Stomach smooth muscle (tissue), 2 donors: ENCODE data around the gene MLC1.
"Not testable (repeated sequence)": the region's sequence is repeated elsewhere in the genome, so short reads cannot be mapped to it uniquely, and the experiment has no call there.

Source experiments
- H3K27ac ChIP-seq: one replicate; pipeline ENCODE4 v1.7.0; 2013; ENCODE audit warnings: mild to moderate bottlenecking, low read length, inconsistent platforms
- H3K27me3 ChIP-seq, 2 donors: one replicate each; pipeline ENCODE4 v1.7.0; 2013; ENCODE audit warnings: low read length in 2 of 2; ENCODE audit not compliant: insufficient read depth in 2 of 2, control insufficient read depth in 1 of 2
- H3K36me3 ChIP-seq, 2 donors: one replicate each; pipeline ENCODE4 v1.7.0; 2013; ENCODE audit warnings: low read length in 2 of 2; ENCODE audit not compliant: control insufficient read depth in 2 of 2, insufficient read depth in 2 of 2
- H3K4me1 ChIP-seq: one replicate; pipeline ENCODE4 v1.7.0; 2013; ENCODE audit warnings: low read length; ENCODE audit not compliant: control insufficient read depth, insufficient read depth
- H3K4me3 ChIP-seq, 2 donors: one replicate each; pipeline ENCODE4 v1.7.0; 2013; ENCODE audit warnings: low read length in 2 of 2
- H3K9ac ChIP-seq, 2 donors: one replicate each; pipeline ENCODE4 v1.7.0; 2013; ENCODE audit warnings: low read length in 2 of 2, mild to moderate bottlenecking in 1 of 2
- H3K9me3 ChIP-seq, 2 donors: one replicate each; pipeline ENCODE4 v1.7.0; 2013; ENCODE audit warnings: low read length in 2 of 2; ENCODE audit not compliant: control insufficient read depth in 2 of 2
- donor health status: healthy.
- donor health status: Pancreatic carcinoma.

Gene MLC1

GRCh38 chr22:50101870-50102565, 16.8 kb upstream of the MLC1 start:
- Histone ChIP-seq H3K4me3 (no peak overlapping the region), H3K4me1 (no peaks in the 10 kb centered on the region), H3K9me3 (no peaks in the 10 kb centered on the region), H3K9ac (no peak overlapping the region), H3K27ac (no peak overlapping the region), H3K27me3 (peaks cover 0 to 3% of the 10 kb centered on the region in 2 donors), H3K36me3 (no peaks in the 10 kb centered on the region)

GRCh38 chr22:50098052-50098451, 12.8 kb upstream of the MLC1 start:
- peaks cover 0 to 5% of the 10 kb centered on the region in 2 donors for H3K27me3 ChIP-seq
- no peak overlapping the region for H3K9ac ChIP-seq
- no peaks in the 10 kb centered on the region for H3K9me3 ChIP-seq
- H3K27ac ChIP-seq = no peak overlapping the region
- H3K4me3 ChIP-seq = no peak overlapping the region
- no peaks in the 10 kb centered on the region for H3K36me3 ChIP-seq
- no peaks in the 10 kb centered on the region for H3K4me1 ChIP-seq

- Histone ChIP-seq H3K36me3 (no peaks in the 10 kb centered on the region), H3K27me3 (peaks cover 18 to 19% of the 10 kb centered on the region in 2 donors), H3K9me3 (peaks cover 0 to 3% of the 10 kb centered on the region in 2 donors), H3K9ac (no peak overlapping the region), H3K4me3 (no peak overlapping the region), H3K27ac (no peak overlapping the region), H3K4me1 (no peaks in the 10 kb centered on the region)
Observed at GRCh38 chr22:50092342-50092741, 7.1 kb upstream of the MLC1 start.

GRCh38 chr22:50091092-50091768, 6.0 kb upstream of the MLC1 start:
- peaks cover 0 to 3% of the 10 kb centered on the region in 2 donors for H3K9me3 ChIP-seq
- H3K27me3 ChIP-seq = peaks cover 19 to 27% of the 10 kb centered on the region in 2 donors
- H3K27ac ChIP-seq = no peak overlapping the region
- no peaks in the 10 kb centered on the region for H3K4me1 ChIP-seq
- no peak overlapping the region for H3K4me3 ChIP-seq
- no peak overlapping the region for H3K9ac ChIP-seq
- H3K36me3 ChIP-seq = no peaks in the 10 kb centered on the region

GRCh38 chr22:50090412-50090714, 5.1 kb upstream of the MLC1 start:
- H3K9ac ChIP-seq = no peak overlapping the region
- H3K4me3 ChIP-seq = no peak overlapping the region
- H3K27ac ChIP-seq = no peak overlapping the region
- peaks cover 19 to 28% of the 10 kb centered on the region in 2 donors for H3K27me3 ChIP-seq
- no peaks in the 10 kb centered on the region for H3K36me3 ChIP-seq
- H3K4me1 ChIP-seq = no peaks in the 10 kb centered on the region
- peaks cover 0 to 3% of the 10 kb centered on the region in 2 donors for H3K9me3 ChIP-seq

GRCh38 chr22:50089682-50090411, 4.6 kb upstream of the MLC1 start, which contains the start of gene MOV10L1:
MOV10L1 (plus strand) TSS chr22:50090006; CDS start chr22:50090089, 83 bp downstream.
- no peaks in the 10 kb centered on the region for H3K36me3 ChIP-seq
- H3K4me3 ChIP-seq = no peak within 1 kb of the TSS
- no peaks in the 10 kb centered on the region for H3K4me1 ChIP-seq
- H3K9me3 ChIP-seq = peaks cover 0 to 3% of the 10 kb centered on the region in 2 donors
- H3K27ac ChIP-seq = no peak within 1 kb of the TSS
- peaks cover 21 to 30% of the 10 kb centered on the region in 2 donors for H3K27me3 ChIP-seq
- no peak within 1 kb of the TSS for H3K9ac ChIP-seq

- peaks cover 24 to 35% of the 10 kb centered on the region in 2 donors for H3K27me3 ChIP-seq
- peaks cover 0 to 3% of the 10 kb centered on the region in 2 donors for H3K9me3 ChIP-seq
- H3K27ac ChIP-seq = no peak overlapping the region
- no peaks in the 10 kb centered on the region for H3K4me1 ChIP-seq
- no peak overlapping the region for H3K4me3 ChIP-seq
- H3K36me3 ChIP-seq = no peaks in the 10 kb centered on the region
- H3K9ac ChIP-seq = no peak overlapping the region
Observed at GRCh38 chr22:50089231-50089630, 4.0 kb upstream of the MLC1 start.

GRCh38 chr22:50088096-50088495, 2.9 kb upstream of the MLC1 start:
- no peaks in the 10 kb centered on the region for H3K4me1 ChIP-seq
- no peak overlapping the region for H3K27ac ChIP-seq
- no peaks in the 10 kb centered on the region for H3K36me3 ChIP-seq
- H3K4me3 ChIP-seq = no peak overlapping the region
- H3K9me3 ChIP-seq = peaks cover 0 to 3% of the 10 kb centered on the region in 2 donors
- peaks cover 24 to 39% of the 10 kb centered on the region in 2 donors for H3K27me3 ChIP-seq
- H3K9ac ChIP-seq = no peak overlapping the region

GRCh38 chr22:50087646-50088045, 2.4 kb upstream of the MLC1 start:
- Histone ChIP-seq H3K9ac (no peak overlapping the region), H3K9me3 (peaks cover 0 to 3% of the 10 kb centered on the region in 2 donors), H3K36me3 (no peaks in the 10 kb centered on the region), H3K27ac (no peak overlapping the region), H3K27me3 (peaks cover 24 to 42% of the 10 kb centered on the region in 2 donors), H3K4me1 (no peaks in the 10 kb centered on the region), H3K4me3 (no peak overlapping the region)

- not testable (repeated sequence) for H3K4me3 ChIP-seq, H3K9me3 ChIP-seq, H3K27ac ChIP-seq, H3K4me1 ChIP-seq, H3K36me3 ChIP-seq, H3K9ac ChIP-seq
- H3K27me3 ChIP-seq = peaks cover 24 to 42% of the 10 kb centered on the region in 2 donors
Observed at GRCh38 chr22:50086975-50087374, 1.7 kb upstream of the MLC1 start.
